Heart left ventricle (tissue), 16 donors: Measurements from ENCODE around the gene SLC31A2. TPM values are rescaled to one million over a fixed set of nuclear protein-coding genes. Genes with fewer than 3 reads are reported as not detected.
A peak's percentile ranks its signal among the peaks of the same experiment; 100 is the strongest.

Source experiments
- ATAC-seq, 4 donors: fragments of 200-7000 bp; cut with Tn5 transposase; one replicate each; pipeline ENCODE4 v1.9.1; 2020 to 2022; ENCODE audit warnings: moderate library complexity in 4 of 4, mild to moderate bottlenecking in 3 of 4, moderate number of reproducible peaks in 1 of 4
- DNase-seq, 5 donors: peaks; one replicate each; pipeline ENCODE4 v3.0.0-alpha.2; 2020
- H3K27ac ChIP-seq, 12 donors: fragments of 200-600 bp; sonication (generic) in 4 of 12; one replicate each; pipeline versions ENCODE4 v1.5.0 to v1.8.0; 2016 to 2022; ENCODE audit warnings: mild to moderate bottlenecking in 2 of 12
- H3K27me3 ChIP-seq, 9 donors: fragments of 200-600 bp; sonication (generic) in 2 of 9; one replicate each; pipeline versions ENCODE4 v1.5.1 to v1.8.0; 2016 to 2022; ENCODE audit warnings: mild to moderate bottlenecking in 3 of 9
- H3K36me3 ChIP-seq, 9 donors: fragments of 200-600 bp; sonication (generic) in 2 of 9; one replicate each; pipeline versions ENCODE4 v1.5.0 to v1.8.0; 2018 to 2022; ENCODE audit warnings: mild to moderate bottlenecking in 2 of 9
- H3K4me1 ChIP-seq, 12 donors: fragments of 200-600 bp; sonication (generic) in 4 of 12; one replicate each; pipeline versions ENCODE4 v1.5.0 to v1.8.0; 2016 to 2022; ENCODE audit warnings: mild to moderate bottlenecking in 3 of 12
- H3K4me3 ChIP-seq, 12 donors: fragments of 200-600 bp; sonication (generic) in 4 of 12; one replicate each; pipeline versions ENCODE4 v1.5.0 to v1.8.0; 2017 to 2022; ENCODE audit warnings: mild to moderate bottlenecking in 9 of 12, moderate library complexity in 4 of 12
- H3K9me3 ChIP-seq, 12 donors: fragments of 200-600 bp; sonication (generic) in 4 of 12; one replicate each; pipeline versions ENCODE4 v1.5.0 to v1.8.0; 2016 to 2022; ENCODE audit warnings: mild to moderate bottlenecking in 1 of 12
- CTCF ChIP-seq, 12 donors: fragments of 200-600 bp; sonication (generic) in 4 of 12; IDR thresholded peaks; one replicate each; pipeline versions ENCODE4 v1.5.0 to v1.8.0; 2018 to 2022; ENCODE audit warnings: antibody characterized with exemption in 12 of 12, mild to moderate bottlenecking in 5 of 12
- POLR2A ChIP-seq, 2 donors: fragments of 450-650 bp; IDR thresholded peaks; one replicate each; pipeline ENCODE4 v1.6.1; 2017; ENCODE audit warnings: antibody characterized with exemption in 2 of 2, mild to moderate bottlenecking in 2 of 2, moderate library complexity in 2 of 2
- WGBS, 4 donors: extraction: QIAGEN DNeasy Blood & Tissue Kit in 2 of 4; methylation state at CpG; one replicate each; pipeline versions ENCODE4 v1.1.5 to v1.1.7; 2013 to 2018; 5-methylcytosine and 5-hydroxymethylcytosine counted together
- intact Hi-C, 10 donors: fragments of 100-400 bp; cut with DNase I; formaldehyde crosslinking; loops; one replicate each; pipeline versions ENCODE4 v1.11.1 to v1.14.2; 2022
- polyA plus RNA-seq, 2 donors: library from polyadenylated mRNA; stranded (reverse); fragments of 200-250 nt; gene quantifications; one replicate each; pipeline ENCODE4 v1.2.3, GENCODE V29; 2013
- total RNA-seq, 9 donors: library from RNA; depleted of rRNA in 2 of 9; stranded (reverse); fragments of >200 nt in 2 of 9; fragmentation: NEBNext Ultra II Directional in 3 of 9; extraction: Animal tissue kit (Norgen Biotek cat#: 25700) in 3 of 9; gene quantifications; one replicate each; pipeline versions ENCODE4 v1.1.0 to v1.2.4, GENCODE V29; 2016 to 2023
- donor health status: ischemic (EF 13 %, LVEDD 7.1; RV severe dilation, severe dysfunction).
- donor health status: healthy with polysubstance abuse.
- donor health status: DM: no; HTN: yes; CAD: no.
- donor health status: DM: no; HTN: no; CAD: no.
- donor health status: ischemic (EF 25% LVEDD 6.9; RV normal size, moderate dysfunction).
- donor health status: ischemic (EF 25% LVEDD 5.7; RV mildly dilated, moderate dysfunction).
- donor health status: healthy.
- donor health status: DM: yes; HTN: yes; CAD: no.
- donor health status: ischemic (EF 35%, LVEDD 5.7; RV mildly dilated, moderate dysfunction).
- donor health status: nonischemic (EF 11% LVEDD 7.7; RV severe dilation, severe dysfunction).
- donor health status: DM: yes; HTN: yes; CAD: no.
- donor health status: PGD.
- donor health status: ischemic (EF 29% LVEDD 5.4; RV normal size, mild dysfunction).
- donor health status: nonischemic (EF 23%, LVEDD 6.1; RV moderate dilation, normal function).

The SLC31A2 gene
- total and polyA plus RNA-seq, 11 donors = 5.2 to 26.4 (median 13.8) TPM

DNA sequence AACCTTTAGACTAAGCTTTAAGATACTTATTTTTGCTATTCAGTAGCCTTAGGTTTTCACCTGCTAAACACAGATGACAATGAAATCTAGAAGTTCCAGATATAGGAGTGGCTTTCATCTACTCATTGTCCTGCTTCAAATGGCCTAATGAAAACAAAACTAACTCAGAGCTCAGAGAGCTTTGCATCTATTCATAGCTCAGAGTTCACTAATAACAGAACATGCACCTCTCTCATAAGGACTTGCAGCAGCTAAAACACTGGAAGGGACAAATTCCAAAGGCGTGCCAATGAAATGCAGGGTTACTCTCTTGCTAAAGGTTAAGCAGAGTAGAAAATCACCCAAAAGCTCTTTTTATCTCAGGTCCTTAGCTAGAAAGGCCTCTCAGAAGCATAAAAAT lies 29.0 kb downstream of the SLC31A2 start:
- H3K36me3 ChIP-seq = peaks cover 0 to 100% (median 96%) of the 10 kb centered on the region in 9 donors
- H3K4me3 ChIP-seq = no peak overlapping the region
- peak overlapping the region in 10 of 12 donors; percentile 5 to 70 (median 50) for H3K27ac ChIP-seq
- DNase-seq = no peak
- intact Hi-C loops = loop anchor here in 1 of 10 donors (10.0 kb wide), 1 partner anchor 95 kb away; the partner anchor contains the start of genes CDC26 and PRPF4
- WGBS, 4 donors = 0 to 62% (median 49%) methylated on average over 1 of the region's 1 CpG
- H3K9me3 ChIP-seq = no peaks in the 10 kb centered on the region
- ATAC-seq = peak; percentile 74 to 82 (median 78)
- no peaks in the 10 kb centered on the region for H3K27me3 ChIP-seq
- TF ChIP-seq POLR2A (IDR thresholded peaks at IDR 0.05) (no peak), CTCF (IDR thresholded peaks at IDR 0.05) (no peak)
- H3K4me1 ChIP-seq = peaks cover 0 to 11% (median 0%) of the 10 kb centered on the region in 12 donors

GRCh38 chr9:113181165-113181564 lies 30.4 kb downstream of the SLC31A2 start:
- H3K9me3 ChIP-seq = no peaks in the 10 kb centered on the region
- H3K27me3 ChIP-seq = no peaks in the 10 kb centered on the region
- no peak for TF ChIP-seq POLR2A (IDR thresholded peaks at IDR 0.05)
- no peak for TF ChIP-seq CTCF (IDR thresholded peaks at IDR 0.05)
- intact Hi-C loops = loop anchor here in 1 of 10 donors (10.0 kb wide), 1 partner anchor 94 kb away; the partner anchor contains the start of genes CDC26 and PRPF4
- no peak overlapping the region for H3K4me3 ChIP-seq
- ATAC-seq = no peak
- H3K27ac ChIP-seq = no peak overlapping the region
- peaks cover 0 to 100% (median 96%) of the 10 kb centered on the region in 9 donors for H3K36me3 ChIP-seq
- DNase-seq = no peak
- peaks cover 0 to 11% (median 0%) of the 10 kb centered on the region in 12 donors for H3K4me1 ChIP-seq

GRCh38 chr9:113183956-113184488 lies 33.2 kb downstream of the SLC31A2 start:
- H3K27me3 ChIP-seq = no peaks in the 10 kb centered on the region
- H3K4me1 ChIP-seq = peaks cover 0 to 30% (median 0%) of the 10 kb centered on the region in 12 donors
- 91 to 95% (median 92%) methylated on average over 2 of the region's 2 CpGs for WGBS, 4 donors
- H3K4me3 ChIP-seq = no peak overlapping the region
- DNase-seq = no peak
- H3K27ac ChIP-seq = no peak overlapping the region
- ATAC-seq = no peak
- TF ChIP-seq CTCF (IDR thresholded peaks at IDR 0.05) (no peak), POLR2A (IDR thresholded peaks at IDR 0.05) (no peak)
- H3K36me3 ChIP-seq = peaks cover 0 to 99% (median 92%) of the 10 kb centered on the region in 9 donors
- intact Hi-C loops = loop anchor here in 1 of 10 donors (10.0 kb wide), 1 partner anchor 91 kb away; the partner anchor contains the start of genes CDC26 and PRPF4
- H3K9me3 ChIP-seq = no peaks in the 10 kb centered on the region

GRCh38 chr9:113184539-113184938 lies 33.7 kb downstream of the SLC31A2 start:
- peaks cover 0 to 99% (median 87%) of the 10 kb centered on the region in 9 donors for H3K36me3 ChIP-seq
- no peaks in the 10 kb centered on the region for H3K9me3 ChIP-seq
- peaks cover 0 to 35% (median 0%) of the 10 kb centered on the region in 12 donors for H3K4me1 ChIP-seq
- WGBS, 4 donors = 90 to 98% (median 92%) methylated on average over 2 of the region's 2 CpGs
- intact Hi-C loops = loop anchor here in 1 of 10 donors (10.0 kb wide), 1 partner anchor 90 kb away; the partner anchor contains the start of genes CDC26 and PRPF4
- no peak for DNase-seq
- peak overlapping the region in 1 of 12 donors; percentile 33 for H3K27ac ChIP-seq
- no peaks in the 10 kb centered on the region for H3K27me3 ChIP-seq
- ATAC-seq = no peak
- TF ChIP-seq CTCF (IDR thresholded peaks at IDR 0.05) (no peak), POLR2A (IDR thresholded peaks at IDR 0.05) (no peak)
- H3K4me3 ChIP-seq = no peak overlapping the region
